ENCODE measurements around the gene PROM1. TPM values are rescaled to one million over a fixed set of nuclear protein-coding genes. Genes with fewer than 3 reads are reported as not detected.

Gene PROM1, protein sequence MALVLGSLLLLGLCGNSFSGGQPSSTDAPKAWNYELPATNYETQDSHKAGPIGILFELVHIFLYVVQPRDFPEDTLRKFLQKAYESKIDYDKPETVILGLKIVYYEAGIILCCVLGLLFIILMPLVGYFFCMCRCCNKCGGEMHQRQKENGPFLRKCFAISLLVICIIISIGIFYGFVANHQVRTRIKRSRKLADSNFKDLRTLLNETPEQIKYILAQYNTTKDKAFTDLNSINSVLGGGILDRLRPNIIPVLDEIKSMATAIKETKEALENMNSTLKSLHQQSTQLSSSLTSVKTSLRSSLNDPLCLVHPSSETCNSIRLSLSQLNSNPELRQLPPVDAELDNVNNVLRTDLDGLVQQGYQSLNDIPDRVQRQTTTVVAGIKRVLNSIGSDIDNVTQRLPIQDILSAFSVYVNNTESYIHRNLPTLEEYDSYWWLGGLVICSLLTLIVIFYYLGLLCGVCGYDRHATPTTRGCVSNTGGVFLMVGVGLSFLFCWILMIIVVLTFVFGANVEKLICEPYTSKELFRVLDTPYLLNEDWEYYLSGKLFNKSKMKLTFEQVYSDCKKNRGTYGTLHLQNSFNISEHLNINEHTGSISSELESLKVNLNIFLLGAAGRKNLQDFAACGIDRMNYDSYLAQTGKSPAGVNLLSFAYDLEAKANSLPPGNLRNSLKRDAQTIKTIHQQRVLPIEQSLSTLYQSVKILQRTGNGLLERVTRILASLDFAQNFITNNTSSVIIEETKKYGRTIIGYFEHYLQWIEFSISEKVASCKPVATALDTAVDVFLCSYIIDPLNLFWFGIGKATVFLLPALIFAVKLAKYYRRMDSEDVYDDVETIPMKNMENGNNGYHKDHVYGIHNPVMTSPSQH
- 1 to 10 TPM in 2 of 4 donors, under 1 TPM in 2; 0.84 to 1.5 (median 1.1) TPM for total RNA-seq
- under 1 TPM; 0.16 to 0.20 (median 0.18) TPM for polyA plus RNA-seq
- long read RNA-seq, donor 1 = 0 reads
- long read RNA-seq, donor 2 = 0 reads

DNA sequence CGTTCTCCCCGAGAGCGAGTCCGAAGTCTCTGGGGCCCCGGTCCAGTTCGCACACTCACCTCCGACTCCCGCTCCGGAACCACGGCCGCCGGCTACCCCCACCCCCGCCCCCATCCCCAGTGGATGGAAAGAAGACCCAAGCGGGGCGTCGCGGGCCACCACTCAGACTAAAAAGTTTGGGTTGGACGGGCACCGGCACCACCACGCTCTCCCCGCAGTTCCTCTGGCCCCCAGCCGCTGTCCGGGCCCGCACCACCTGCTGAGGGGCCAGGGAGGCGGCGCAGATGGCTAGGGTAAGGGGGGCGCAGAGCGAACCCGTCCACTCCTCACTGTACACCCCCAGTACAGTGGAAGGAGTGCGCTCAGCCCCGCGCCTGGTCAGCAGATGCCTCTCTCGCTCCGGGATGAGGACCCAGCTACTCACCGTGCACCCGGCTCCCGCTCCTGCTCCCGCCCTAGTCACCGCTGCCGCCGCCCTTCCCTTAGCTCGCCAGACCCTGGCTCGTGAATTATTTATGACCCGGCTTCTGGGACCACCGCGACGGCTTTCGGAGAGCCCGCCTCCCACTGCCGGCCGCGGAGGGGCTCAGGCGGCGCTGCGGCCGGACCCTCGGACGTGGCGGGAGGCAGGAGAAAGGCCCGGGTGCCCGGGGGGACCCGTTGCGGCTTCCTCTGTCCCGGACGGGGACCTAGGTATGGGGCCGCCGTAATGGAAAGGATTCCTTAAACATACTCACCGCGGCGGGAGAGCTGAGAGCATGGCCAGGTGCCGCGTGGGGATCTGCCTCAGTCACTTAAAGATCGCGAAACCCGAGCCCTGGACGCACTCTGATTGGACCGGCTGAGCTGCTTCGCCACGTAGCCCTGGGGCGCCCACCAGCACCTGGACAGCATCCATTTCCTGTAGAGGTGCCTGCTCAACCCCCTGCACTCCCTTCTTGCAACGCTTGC is at the start of gene PROM1:
PROM1 (minus strand) TSS at position 783 of the 951 bp plus-strand sequence. CDS start 8,117 bp downstream, outside the sequence.
- no peak for DNase-seq
- ATAC-seq = peak; percentile 68 to 81 (median 73)
- Histone ChIP-seq H3K27ac (no peak within 1 kb of the TSS), H3K36me3 (ENCODE audit: insufficient read depth in 1 of 2, low read depth in 1 of 2) (no peaks in the 10 kb centered on the region), H3K27me3 (ENCODE audit: insufficient read depth in 3 of 3, low read length in 2 of 3) (peaks cover 0 to 54% (median 8%) of the 10 kb centered on the region in 3 donors), H3K4me1 (peaks cover 21% of the 10 kb centered on the region), H3K4me3 (peak within 1 kb of the TSS; percentile 71), H3K9me3 (peaks cover 11% of the 10 kb centered on the region)
- TF ChIP-seq, protein P1, sequence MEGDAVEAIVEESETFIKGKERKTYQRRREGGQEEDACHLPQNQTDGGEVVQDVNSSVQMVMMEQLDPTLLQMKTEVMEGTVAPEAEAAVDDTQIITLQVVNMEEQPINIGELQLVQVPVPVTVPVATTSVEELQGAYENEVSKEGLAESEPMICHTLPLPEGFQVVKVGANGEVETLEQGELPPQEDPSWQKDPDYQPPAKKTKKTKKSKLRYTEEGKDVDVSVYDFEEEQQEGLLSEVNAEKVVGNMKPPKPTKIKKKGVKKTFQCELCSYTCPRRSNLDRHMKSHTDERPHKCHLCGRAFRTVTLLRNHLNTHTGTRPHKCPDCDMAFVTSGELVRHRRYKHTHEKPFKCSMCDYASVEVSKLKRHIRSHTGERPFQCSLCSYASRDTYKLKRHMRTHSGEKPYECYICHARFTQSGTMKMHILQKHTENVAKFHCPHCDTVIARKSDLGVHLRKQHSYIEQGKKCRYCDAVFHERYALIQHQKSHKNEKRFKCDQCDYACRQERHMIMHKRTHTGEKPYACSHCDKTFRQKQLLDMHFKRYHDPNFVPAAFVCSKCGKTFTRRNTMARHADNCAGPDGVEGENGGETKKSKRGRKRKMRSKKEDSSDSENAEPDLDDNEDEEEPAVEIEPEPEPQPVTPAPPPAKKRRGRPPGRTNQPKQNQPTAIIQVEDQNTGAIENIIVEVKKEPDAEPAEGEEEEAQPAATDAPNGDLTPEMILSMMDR (IDR thresholded peaks at IDR 0.05) = no peak
- intact Hi-C loops (cut with DNase I) = no loop called here
- 3 to 4% (median 3%) methylated on average over 67 to 81 of the region's 81 CpGs for WGBS, 3 donors

DNA sequence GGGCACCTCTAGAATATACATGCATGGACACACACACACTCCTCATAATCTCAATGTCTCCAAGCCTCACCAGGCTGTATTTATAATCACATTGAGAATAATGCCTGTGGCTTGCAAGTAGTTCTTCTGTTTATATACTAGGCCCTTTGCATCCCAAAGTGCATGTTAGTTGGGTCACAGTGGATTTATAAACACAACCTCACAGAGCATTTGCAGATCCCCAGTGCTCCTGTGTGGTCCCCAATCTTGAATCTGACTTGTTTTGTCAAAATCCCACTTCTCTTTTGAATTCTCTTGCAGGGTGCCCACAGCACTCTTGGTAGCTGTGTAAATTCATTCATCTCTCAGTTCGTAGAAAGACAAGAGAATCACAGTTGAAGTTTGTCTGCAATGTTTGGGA is 49.6 kb upstream of the PROM1 start:
- intact Hi-C loops (cut with DNase I) = loop anchor here in 1 of 2 donors (5.0 kb wide), 1 partner anchor 166 kb away; no protein-coding TSS in a partner anchor
- H3K27ac ChIP-seq = no peak overlapping the region
- H3K9me3 ChIP-seq = no peaks in the 10 kb centered on the region
- no peak overlapping the region for H3K4me3 ChIP-seq
- ATAC-seq (no peak), DNase-seq (no peak)
- 86 to 95% (median 92%) methylated on average over 1 of the region's 1 CpG for WGBS, 3 donors
- H3K36me3 ChIP-seq (ENCODE audit: insufficient read depth in 1 of 2, low read depth in 1 of 2) = no peaks in the 10 kb centered on the region
- no peaks in the 10 kb centered on the region for H3K4me1 ChIP-seq
- no peaks in the 10 kb centered on the region for H3K27me3 ChIP-seq (ENCODE audit: insufficient read depth in 3 of 3, low read length in 2 of 3)
- TF ChIP-seq, protein P1 (IDR thresholded peaks at IDR 0.05) = no peak

DNA sequence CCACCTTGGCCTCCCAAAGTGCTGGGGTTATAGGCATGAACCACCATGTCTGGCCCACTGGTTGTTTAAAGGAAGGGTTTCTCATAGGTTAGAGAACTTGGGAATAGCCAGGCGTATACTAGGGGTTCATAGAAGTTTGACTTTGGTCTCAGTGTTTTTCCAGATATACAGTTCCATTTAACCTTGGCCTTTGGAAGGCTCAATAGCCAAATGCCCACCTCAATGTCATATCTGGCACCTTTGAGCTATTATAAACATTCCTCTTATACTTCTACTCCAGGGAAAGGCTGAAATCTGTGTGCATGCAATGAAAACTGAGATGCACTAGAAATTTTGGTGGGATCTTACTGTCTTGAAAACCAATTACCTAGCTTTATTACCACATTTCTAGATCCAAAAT is 47.5 kb upstream of the PROM1 start:
- no peak overlapping the region for H3K4me3 ChIP-seq
- H3K9me3 ChIP-seq = no peaks in the 10 kb centered on the region
- TF ChIP-seq, protein P1 (IDR thresholded peaks at IDR 0.05) = no peak
- no peaks in the 10 kb centered on the region for H3K36me3 ChIP-seq (ENCODE audit: insufficient read depth in 1 of 2, low read depth in 1 of 2)
- H3K27ac ChIP-seq = no peak overlapping the region
- ATAC-seq (no peak), DNase-seq (no peak)
- H3K4me1 ChIP-seq = no peaks in the 10 kb centered on the region
- H3K27me3 ChIP-seq (ENCODE audit: insufficient read depth in 3 of 3, low read length in 2 of 3) = no peaks in the 10 kb centered on the region
- 92 to 100% (median 96%) methylated on average over 1 of the region's 1 CpG for WGBS, 3 donors
- intact Hi-C loops (cut with DNase I) = loop anchor here in 1 of 2 donors (5.0 kb wide), 1 partner anchor 164 kb away; no protein-coding TSS in a partner anchor

DNA sequence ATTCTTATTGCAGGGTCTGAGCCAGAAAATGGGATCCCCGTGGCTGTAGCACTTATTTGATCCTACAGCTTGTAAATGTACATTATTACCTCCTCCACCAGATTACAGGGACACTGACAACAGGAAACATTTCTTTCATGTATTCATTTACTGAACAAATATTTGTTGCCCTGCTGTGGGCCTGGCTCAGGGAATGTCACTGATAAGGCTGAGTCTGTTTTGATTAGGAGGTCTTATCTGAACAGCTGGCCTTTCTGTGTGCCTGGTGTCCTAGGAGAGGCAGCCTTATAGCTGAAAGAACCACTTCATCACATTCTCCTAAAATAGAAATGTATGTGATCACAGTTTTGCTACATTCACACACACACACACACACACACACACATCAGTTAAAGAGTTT is 45.5 kb upstream of the PROM1 start:
- 65 to 74% (median 67%) methylated on average over 1 of the region's 1 CpG for WGBS, 3 donors
- no peak for DNase-seq
- H3K27me3 ChIP-seq (ENCODE audit: insufficient read depth in 3 of 3, low read length in 2 of 3) = no peaks in the 10 kb centered on the region
- H3K27ac ChIP-seq = no peak overlapping the region
- ATAC-seq = no peak
- H3K9me3 ChIP-seq = no peaks in the 10 kb centered on the region
- TF ChIP-seq, protein P1 (IDR thresholded peaks at IDR 0.05) = no peak
- no peaks in the 10 kb centered on the region for H3K4me1 ChIP-seq
- H3K36me3 ChIP-seq (ENCODE audit: insufficient read depth in 1 of 2, low read depth in 1 of 2) = no peaks in the 10 kb centered on the region
- no peak overlapping the region for H3K4me3 ChIP-seq
- intact Hi-C loops (cut with DNase I) = no loop called here
